B cell (primary cell): ENCODE measurements around the gene C16orf92. TPM values are rescaled to one million over a fixed set of nuclear protein-coding genes. Genes with fewer than 3 reads are reported as not detected.

Source experiments
- ATAC-seq: fragments of 200-7000 bp; cut with Tn5 transposase; one replicate; pipeline ENCODE4 v1.10.0; 2021; ENCODE audit warnings: low read depth, mild to moderate bottlenecking, moderate number of reproducible peaks, moderate library complexity
- CTCF ChIA-PET: fragments of 350-600 bp; sonication (Branson Sonifier 250); formaldehyde crosslinking; loops from one replicate; lab custom pipeline; 2021; ENCODE audit warnings: antibody characterized with exemption, inconsistent platforms; lab: Charles Lee
- POLR2A ChIA-PET: fragments of 350-600 bp; sonication (Branson Sonifier 250); formaldehyde crosslinking; loops from one replicate; lab custom pipeline; 2021; ENCODE audit warnings: antibody characterized with exemption; lab: Charles Lee
- DNase-seq: peaks from one replicate; pipeline ENCODE4 v3.0.0; 2013
- H2AFZ ChIP-seq: 2 replicates; pipeline ENCODE4 v1.6.1; 2012; ENCODE audit warnings: mild to moderate bottlenecking, low read depth, low read length; ENCODE audit not compliant: insufficient read depth, poor library complexity, severe bottlenecking
- H3K27ac ChIP-seq, 2 donors: 1 replicate in 1 of 2; 2 replicates in 1 of 2; pipeline ENCODE4 v1.5.1; 2012 to 2013; ENCODE audit warnings: low read length in 2 of 2, mild to moderate bottlenecking in 2 of 2, moderate library complexity in 1 of 2
- H3K27me3 ChIP-seq, 4 experiments: fragments of 200-600 bp in 1 of 4; sonication (generic) in 1 of 4; replicated peaks in 1 of 4; 1 replicate in 2 of 4; 2 replicates in 2 of 4; pipeline versions ENCODE4 v1.6.1 to v1.7.0; 2013 to 2016; ENCODE audit warnings: low read length in 3 of 4, mild to moderate bottlenecking in 2 of 4, mixed read lengths in 1 of 4, moderate library complexity in 1 of 4; ENCODE audit not compliant: insufficient read depth in 4 of 4, control insufficient read depth in 3 of 4; ENCODE audit errors: control extremely low read depth in 1 of 4
- H3K36me3 ChIP-seq, 2 experiments: replicated peaks in 1 of 2; 1 replicate in 1 of 2; 2 replicates in 1 of 2; pipeline versions ENCODE4 v1.6.1 to v1.7.1; 2013; ENCODE audit warnings: low read length in 1 of 2; ENCODE audit not compliant: insufficient read depth in 2 of 2, control insufficient read depth in 1 of 2; ENCODE audit errors: control extremely low read depth in 1 of 2, extremely low read depth in 1 of 2
- H3K4me1 ChIP-seq, 2 donors: fragments of 200-600 bp in 1 of 2; sonication (generic) in 1 of 2; 1 replicate in 1 of 2; 2 replicates in 1 of 2; pipeline versions ENCODE4 v1.5.1 to v1.6.1; 2013 to 2017; ENCODE audit warnings: low read length in 2 of 2; ENCODE audit not compliant: control insufficient read depth in 2 of 2, insufficient read depth in 2 of 2
- H3K4me2 ChIP-seq: replicated peaks from 2 replicates; pipeline ENCODE3; 2012; ENCODE audit warnings: mild to moderate bottlenecking, low read depth, low read length; ENCODE audit not compliant: poor library complexity, severe bottlenecking
- H3K4me3 ChIP-seq, 5 experiments: fragments of 200-600 bp in 1 of 5; sonication (generic) in 1 of 5; 1 replicate in 3 of 5; 2 replicates in 2 of 5; pipeline versions ENCODE4 v1.5.1 to v1.7.0; 2011 to 2016; ENCODE audit warnings: low read length in 4 of 5, mild to moderate bottlenecking in 4 of 5, low read depth in 2 of 5, control low read depth in 1 of 5, moderate library complexity in 1 of 5; ENCODE audit not compliant: insufficient read depth in 1 of 5; ENCODE audit errors: control extremely low read depth in 1 of 5, extremely low read depth in 1 of 5
- H3K79me2 ChIP-seq: fragments of 200-600 bp; sonication (generic); one replicate; pipeline ENCODE4 v1.6.0; 2016; ENCODE audit warnings: low read length; ENCODE audit not compliant: control insufficient read depth, insufficient read depth
- H3K9ac ChIP-seq: fragments of 200-600 bp; sonication (generic); 2 replicates; pipeline ENCODE4 v1.6.1; 2017; ENCODE audit warnings: mild to moderate bottlenecking, low read length, moderate library complexity
- H3K9me3 ChIP-seq, 3 donors: one replicate each; pipeline versions ENCODE4 v1.6.1 to v1.7.1; 2013; ENCODE audit warnings: low read length in 2 of 3; ENCODE audit not compliant: control insufficient read depth in 2 of 3, insufficient read depth in 1 of 3; ENCODE audit errors: control extremely low read depth in 1 of 3
- H4K20me1 ChIP-seq: 2 replicates; pipeline ENCODE4 v1.6.0; 2012; ENCODE audit warnings: mild to moderate bottlenecking, low read length; ENCODE audit not compliant: insufficient read depth, control insufficient read depth, poor library complexity, severe bottlenecking
- H3K27ac Mint-ChIP-seq: one replicate; pipeline ENCODE4 v1.8.0; 2021; ENCODE audit warnings: mixed read lengths
- H3K27me3 Mint-ChIP-seq: one replicate; pipeline ENCODE4 v1.8.0; 2021; ENCODE audit warnings: mixed read lengths
- H3K4me1 Mint-ChIP-seq: one replicate; pipeline ENCODE4 v1.8.0; 2021; ENCODE audit warnings: mixed read lengths
- H3K4me3 Mint-ChIP-seq: one replicate; pipeline ENCODE4 v1.8.0; 2021; ENCODE audit warnings: mixed read lengths
- H3K9me3 Mint-ChIP-seq: one replicate; pipeline ENCODE4 v1.8.0; 2022; ENCODE audit warnings: mixed read lengths; ENCODE audit not compliant: insufficient read depth
- EZH2 ChIP-seq: IDR thresholded peaks from 2 replicates; pipeline ENCODE4 v1.6.1; 2012; ENCODE audit warnings: borderline replicate concordance, low read depth, mild to moderate bottlenecking, moderate library complexity, low read length; ENCODE audit not compliant: insufficient read depth, poor library complexity, severe bottlenecking
- WGBS: methylation state at CpG from one replicate; pipeline ENCODE4 v1.1.5; 2013; ENCODE audit warnings: missing lambda C conversion rate; ENCODE audit not compliant: insufficient coverage; 5-methylcytosine and 5-hydroxymethylcytosine counted together
- intact Hi-C: fragments of 100-400 bp; cut with micrococcal nuclease; formaldehyde crosslinking; loops from one replicate; pipeline ENCODE4 v1.10.0; 2022
- polyA plus RNA-seq: library from polyadenylated mRNA; depleted of rRNA; stranded (reverse); fragments of >200 nt; gene quantifications from 2 replicates; pipeline ENCODE4 v1.2.3, GENCODE V29; 2012
- total RNA-seq, 2 donors: library from RNA; stranded (reverse); fragments of 120-200 nt in 1 of 2; gene quantifications; 1 replicate in 1 of 2; 2 replicates in 1 of 2; pipeline versions ENCODE4 v1.2.3 to v1.2.4, GENCODE V29; 2013 to 2022
- TF ChIP-seq, protein P1 (sequence below): fragments of 200-600 bp; IDR thresholded peaks from one replicate; pipeline ENCODE4 v1.8.0; 2022; ENCODE audit warnings: antibody characterized with exemption, mild to moderate bottlenecking

Gene C16orf92
- total and polyA plus RNA-seq, 2 donors (not counting 1 experiment from before 2014, with no cell fraction given): not detected

DNA sequence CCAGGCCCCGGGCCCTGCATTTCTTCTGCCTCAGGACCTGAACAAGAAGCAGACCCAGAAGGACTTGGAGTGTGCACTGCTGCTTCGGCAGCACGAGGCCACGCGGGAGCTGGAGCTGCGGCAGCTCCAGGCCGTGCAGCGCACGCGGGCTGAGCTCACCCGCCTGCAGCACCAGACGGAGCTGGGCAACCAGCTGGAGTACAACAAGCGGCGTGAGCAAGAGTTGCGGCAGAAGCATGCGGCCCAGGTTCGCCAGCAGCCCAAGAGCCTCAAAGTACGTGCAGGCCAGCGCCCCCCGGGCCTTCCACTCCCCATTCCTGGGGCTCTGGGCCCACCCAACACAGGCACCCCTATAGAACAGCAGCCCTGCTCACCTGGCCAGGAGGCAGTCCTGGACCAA lies 36.8 kb upstream of the C16orf92 start:
- POLR2A ChIA-PET: no interaction called here
- no peak overlapping the region for H3K27ac Mint-ChIP-seq

DNA sequence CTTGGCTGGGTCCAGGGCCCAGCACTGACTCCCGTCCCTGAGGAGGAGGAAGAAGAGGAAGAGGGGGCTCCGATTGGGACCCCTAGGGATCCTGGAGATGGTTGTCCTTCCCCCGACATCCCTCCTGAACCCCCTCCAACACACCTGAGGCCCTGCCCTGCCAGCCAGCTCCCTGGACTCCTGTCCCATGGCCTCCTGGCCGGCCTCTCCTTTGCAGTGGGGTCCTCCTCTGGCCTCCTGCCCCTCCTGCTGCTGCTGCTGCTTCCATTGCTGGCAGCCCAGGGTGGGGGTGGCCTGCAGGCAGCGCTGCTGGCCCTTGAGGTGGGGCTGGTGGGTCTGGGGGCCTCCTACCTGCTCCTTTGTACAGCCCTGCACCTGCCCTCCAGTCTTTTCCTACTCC lies 36.1 kb upstream of the C16orf92 start:
- DNase-seq (no peak), ATAC-seq (no peak)
- CTCF ChIA-PET: no interaction called here
- Histone ChIP-seq H2AFZ (no peak overlapping the region), H3K9ac (no peak overlapping the region), H4K20me1 (no peaks in the 10 kb centered on the region), H3K4me1 (no peaks in the 10 kb centered on the region), H3K4me3 (no peak overlapping the region), H3K27ac (no peak overlapping the region), H3K4me2 (no peak overlapping the region), H3K27me3 (no peaks in the 10 kb centered on the region), H3K79me2 (no peaks in the 10 kb centered on the region), H3K36me3 (peaks cover 0 to 69% of the 10 kb centered on the region in 2 experiments), H3K9me3 (no peaks in the 10 kb centered on the region)
- POLR2A ChIA-PET: no interaction called here
- TF ChIP-seq, protein P1, sequence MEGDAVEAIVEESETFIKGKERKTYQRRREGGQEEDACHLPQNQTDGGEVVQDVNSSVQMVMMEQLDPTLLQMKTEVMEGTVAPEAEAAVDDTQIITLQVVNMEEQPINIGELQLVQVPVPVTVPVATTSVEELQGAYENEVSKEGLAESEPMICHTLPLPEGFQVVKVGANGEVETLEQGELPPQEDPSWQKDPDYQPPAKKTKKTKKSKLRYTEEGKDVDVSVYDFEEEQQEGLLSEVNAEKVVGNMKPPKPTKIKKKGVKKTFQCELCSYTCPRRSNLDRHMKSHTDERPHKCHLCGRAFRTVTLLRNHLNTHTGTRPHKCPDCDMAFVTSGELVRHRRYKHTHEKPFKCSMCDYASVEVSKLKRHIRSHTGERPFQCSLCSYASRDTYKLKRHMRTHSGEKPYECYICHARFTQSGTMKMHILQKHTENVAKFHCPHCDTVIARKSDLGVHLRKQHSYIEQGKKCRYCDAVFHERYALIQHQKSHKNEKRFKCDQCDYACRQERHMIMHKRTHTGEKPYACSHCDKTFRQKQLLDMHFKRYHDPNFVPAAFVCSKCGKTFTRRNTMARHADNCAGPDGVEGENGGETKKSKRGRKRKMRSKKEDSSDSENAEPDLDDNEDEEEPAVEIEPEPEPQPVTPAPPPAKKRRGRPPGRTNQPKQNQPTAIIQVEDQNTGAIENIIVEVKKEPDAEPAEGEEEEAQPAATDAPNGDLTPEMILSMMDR: no peak
- TF ChIP-seq EZH2: no peak
- no peaks in the 10 kb centered on the region for H3K4me1 Mint-ChIP-seq
- intact Hi-C loops: no loop called here
- no peak overlapping the region for H3K4me3 Mint-ChIP-seq
- no peak overlapping the region for H3K27ac Mint-ChIP-seq
- 100% methylated on average over 2 of the region's 5 CpGs for WGBS
- H3K9me3 Mint-ChIP-seq: no peaks in the 10 kb centered on the region
- no peaks in the 10 kb centered on the region for H3K27me3 Mint-ChIP-seq

More for the DNA sequence above, 36.8 kb upstream of the C16orf92 start:
- CTCF ChIA-PET: no interaction called here
- TF ChIP-seq EZH2: no peak
- TF ChIP-seq, protein P1: no peak
- Histone ChIP-seq H3K27me3 (no peaks in the 10 kb centered on the region), H3K9ac (no peak overlapping the region), H3K36me3 (peaks cover 0 to 76% of the 10 kb centered on the region in 2 experiments), H2AFZ (no peak overlapping the region), H3K79me2 (no peaks in the 10 kb centered on the region), H3K27ac (no peak overlapping the region), H3K4me2 (no peak overlapping the region), H3K9me3 (no peaks in the 10 kb centered on the region), H3K4me3 (no peak overlapping the region), H4K20me1 (no peaks in the 10 kb centered on the region), H3K4me1 (no peaks in the 10 kb centered on the region)
- 96% methylated on average over 20 of the region's 20 CpGs for WGBS
- H3K4me1 Mint-ChIP-seq: no peaks in the 10 kb centered on the region
- H3K9me3 Mint-ChIP-seq: no peaks in the 10 kb centered on the region
- DNase-seq: no peak
- H3K27me3 Mint-ChIP-seq: no peaks in the 10 kb centered on the region
- intact Hi-C loops: no loop called here
- ATAC-seq: no peak
- no peak overlapping the region for H3K4me3 Mint-ChIP-seq
